Measurements from ENCODE around the gene KIF3A.

The KIF3A gene

GRCh38 chr5:132771503-132771998, 34.2 kb upstream of the KIF3A start:
- DNase-seq (ENCODE audit: extremely low spot score, insufficient read length, low read depth) (no peak), FAIRE-seq (no peak)

- DNase-seq (ENCODE audit: extremely low spot score, insufficient read length, low read depth) (no peak), FAIRE-seq (no peak)
Observed at GRCh38 chr5:132770476-132771159, 33.3 kb upstream of the KIF3A start.

GRCh38 chr5:132768485-132768868, 31.1 kb upstream of the KIF3A start:
- no peak for DNase-seq (ENCODE audit: extremely low spot score, insufficient read length, low read depth)
- FAIRE-seq = no peak

- DNase-seq (ENCODE audit: extremely low spot score, insufficient read length, low read depth) = no peak
Observed at GRCh38 chr5:132767150-132767549, 29.8 kb upstream of the KIF3A start.

GRCh38 chr5:132766806-132767055, 29.4 kb upstream of the KIF3A start:
- FAIRE-seq (no peak), DNase-seq (ENCODE audit: extremely low spot score, insufficient read length, low read depth) (no peak)

More at GRCh38 chr5:132767150-132767549, 29.8 kb upstream of the KIF3A start:
- no peak for FAIRE-seq

- no peak for FAIRE-seq
Observed at GRCh38 chr5:132766020-132766805, 28.9 kb upstream of the KIF3A start.

GRCh38 chr5:132765311-132766019, 28.1 kb upstream of the KIF3A start:
- FAIRE-seq (no peak), DNase-seq (ENCODE audit: extremely low spot score, insufficient read length, low read depth) (no peak)

More at GRCh38 chr5:132766020-132766805, 28.9 kb upstream of the KIF3A start:
- DNase-seq (ENCODE audit: extremely low spot score, insufficient read length, low read depth) = no peak

GRCh38 chr5:132764671-132765238, 27.4 kb upstream of the KIF3A start:
- FAIRE-seq (no peak), DNase-seq (ENCODE audit: extremely low spot score, insufficient read length, low read depth) (no peak)

GRCh38 chr5:132764051-132764450, 26.7 kb upstream of the KIF3A start:
- no peak for FAIRE-seq
- no peak for DNase-seq (ENCODE audit: extremely low spot score, insufficient read length, low read depth)

GRCh38 chr5:132763181-132764036, 26.1 kb upstream of the KIF3A start:
- DNase-seq (ENCODE audit: extremely low spot score, insufficient read length, low read depth) = no peak

GRCh38 chr5:132762246-132763000, 25.1 kb upstream of the KIF3A start:
- FAIRE-seq = no peak

More at GRCh38 chr5:132763181-132764036, 26.1 kb upstream of the KIF3A start:
- no peak for FAIRE-seq

GRCh38 chr5:132761321-132762240, 24.2 kb upstream of the KIF3A start:
- DNase-seq (ENCODE audit: extremely low spot score, insufficient read length, low read depth) (no peak), FAIRE-seq (no peak)

More at GRCh38 chr5:132762246-132763000, 25.1 kb upstream of the KIF3A start:
- DNase-seq (ENCODE audit: extremely low spot score, insufficient read length, low read depth) = no peak

GRCh38 chr5:132760601-132761317, 23.4 kb upstream of the KIF3A start:
- FAIRE-seq (no peak), DNase-seq (ENCODE audit: extremely low spot score, insufficient read length, low read depth) (no peak)

GRCh38 chr5:132760049-132760420, 22.7 kb upstream of the KIF3A start:
- no peak for FAIRE-seq
- DNase-seq (ENCODE audit: extremely low spot score, insufficient read length, low read depth) = no peak

- no peak for FAIRE-seq
- DNase-seq (ENCODE audit: extremely low spot score, insufficient read length, low read depth) = no peak
Observed at GRCh38 chr5:132759114-132760048, 22.0 kb upstream of the KIF3A start.

- no peak for FAIRE-seq
Observed at GRCh38 chr5:132758451-132758850, 21.1 kb upstream of the KIF3A start.

More at GRCh38 chr5:132758451-132758850, 21.1 kb upstream of the KIF3A start:
- no peak for DNase-seq (ENCODE audit: extremely low spot score, insufficient read length, low read depth)

Data from GM18507 (cell line).